GM21367 (cell line): ENCODE measurements around the gene GRAMD1B.
A peak's percentile ranks its signal among the peaks of the same experiment; 100 is the strongest.

ENCODE experiments used
- ATAC-seq: cut with Tn5 transposase; IDR thresholded peaks from one replicate; pipeline ENCODE4 v1.9.1; 2021; ENCODE audit not compliant: unreplicated experiment

The GRAMD1B gene

GRCh38 chr11:123408619-123409455, 21.2 kb upstream of the GRAMD1B start:
- no peak for ATAC-seq

GRCh38 chr11:123409456-123410217, 20.4 kb upstream of the GRAMD1B start:
- ATAC-seq: no peak

GRCh38 chr11:123410218-123410549, 19.9 kb upstream of the GRAMD1B start:
- no peak for ATAC-seq

- no peak for ATAC-seq
Observed at GRCh38 chr11:123413636-123414035, 16.4 kb upstream of the GRAMD1B start.

GRCh38 chr11:123416566-123416965, 13.5 kb upstream of the GRAMD1B start:
- no peak for ATAC-seq

GRCh38 chr11:123418351-123419114, 11.5 kb upstream of the GRAMD1B start:
- no peak for ATAC-seq

- ATAC-seq: no peak
Observed at GRCh38 chr11:123419731-123420452, 10.2 kb upstream of the GRAMD1B start.

GRCh38 chr11:123421589-123421988, 8.5 kb upstream of the GRAMD1B start:
- ATAC-seq: no peak

- ATAC-seq: no peak
Observed at GRCh38 chr11:123425367-123425766, 4.7 kb upstream of the GRAMD1B start.

GRCh38 chr11:123426789-123427188, 3.3 kb upstream of the GRAMD1B start:
- no peak for ATAC-seq

GRCh38 chr11:123427405-123427804, 2.7 kb upstream of the GRAMD1B start:
- ATAC-seq: no peak

- ATAC-seq: no peak
Observed at GRCh38 chr11:123428116-123428715, 1.9 kb upstream of the GRAMD1B start.

- no peak for ATAC-seq
Observed at GRCh38 chr11:123429336-123429735, 733 bp upstream of the GRAMD1B start.

- ATAC-seq: peak; percentile 20
Observed at GRCh38 chr11:123430721-123431497, 840 bp downstream of the GRAMD1B start.

GRCh38 chr11:123431619-123432018, 1.6 kb downstream of the GRAMD1B start:
- ATAC-seq: no peak

GRCh38 chr11:123434262-123434661, 4.2 kb downstream of the GRAMD1B start:
- ATAC-seq: no peak

GRCh38 chr11:123434911-123435310, 4.8 kb downstream of the GRAMD1B start:
- no peak for ATAC-seq

GRCh38 chr11:123437236-123437979, 7.3 kb downstream of the GRAMD1B start:
- ATAC-seq: no peak

GRCh38 chr11:123438131-123438627, 8.1 kb downstream of the GRAMD1B start:
- no peak for ATAC-seq
